ENCODE results near the gene NLGN1. TPM values are rescaled to one million over a fixed set of nuclear protein-coding genes. Genes with fewer than 3 reads are reported as not detected.
A peak's percentile ranks its signal among the peaks of the same experiment; 100 is the strongest.

Gene NLGN1
- total and polyA plus RNA-seq, 4 experiments from 2014 or later, result not detected

DNA sequence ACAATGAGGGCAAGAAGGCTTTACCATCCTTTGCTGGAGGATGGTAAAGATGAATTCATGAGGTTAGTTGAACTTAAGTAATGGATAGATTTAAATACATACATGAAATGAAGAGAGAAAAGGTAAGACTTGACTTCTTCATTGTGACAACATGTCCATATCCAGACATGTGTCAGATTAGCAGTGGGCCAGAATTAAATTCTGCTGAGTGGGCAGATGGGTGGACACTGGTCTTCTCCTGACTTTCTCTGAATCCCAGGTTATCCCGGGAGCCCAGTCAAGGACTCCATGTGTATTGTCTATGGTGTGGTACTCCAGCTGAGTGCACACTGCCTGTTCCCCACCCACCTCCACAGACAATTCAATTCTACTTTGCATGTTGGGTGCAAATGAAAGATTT lies 603.1 kb downstream of the NLGN1 start:
- Mint-ChIP-seq H3K4me3 (no peak overlapping the region), H3K4me1 (no peaks in the 10 kb centered on the region), H3K36me3 (no peaks in the 10 kb centered on the region), H3K27me3 (no peaks in the 10 kb centered on the region), H3K27ac (peak overlapping the region in 1 of 7 donors; percentile 3), H3K9me3 (peaks cover 0 to 3% (median 0%) of the 10 kb centered on the region in 8 donors)
- H3K27me3 ChIP-seq (ENCODE audit: insufficient read depth, low read length), result no peaks in the 10 kb centered on the region
- CTCF ChIA-PET (ENCODE audit: partially characterized antibody), result no interaction called here
- no peaks in the 10 kb centered on the region for H3K4me1 ChIP-seq (ENCODE audit: insufficient read depth, low read length)
- intact Hi-C loops (cut with micrococcal nuclease), result no loop called here
- no peak for DNase-seq
- H3K36me3 ChIP-seq (ENCODE audit: insufficient read depth, low read length), result no peaks in the 10 kb centered on the region
- POLR2A ChIA-PET (ENCODE audit: partially characterized antibody), result no interaction called here
- no peak overlapping the region for H3K27ac ChIP-seq (ENCODE audit: low read depth, low read length)
- no peaks in the 10 kb centered on the region for H3K9me3 ChIP-seq (ENCODE audit: control insufficient read depth in 1 of 2, low read length in 2 of 2)
- no peak overlapping the region for H3K4me3 ChIP-seq (ENCODE audit: low read length in 2 of 2)

DNA sequence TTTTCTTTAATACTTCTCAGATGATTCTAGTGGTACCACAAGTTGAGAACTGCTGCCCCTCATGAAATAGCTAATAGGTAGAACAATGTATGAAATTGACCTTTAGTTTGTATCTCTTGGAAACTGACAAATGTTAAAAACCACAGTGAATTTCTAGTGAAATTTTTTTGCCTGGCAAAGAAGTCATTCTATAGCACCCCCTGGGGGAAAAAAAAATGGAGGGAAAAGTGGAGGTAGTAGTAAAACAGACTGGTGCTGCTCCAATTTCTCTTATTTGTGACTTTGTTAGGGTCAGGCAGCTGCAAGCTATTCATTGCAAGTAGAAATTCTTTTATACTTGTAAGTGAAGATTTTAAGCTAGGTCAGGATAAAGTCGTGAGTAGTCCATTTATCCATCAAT lies 605.0 kb downstream of the NLGN1 start:
- H3K4me3 ChIP-seq (ENCODE audit: low read length in 2 of 2), result no peak overlapping the region
- intact Hi-C loops (cut with micrococcal nuclease), result no loop called here
- Mint-ChIP-seq H3K27ac (no peak overlapping the region), H3K4me1 (no peaks in the 10 kb centered on the region), H3K4me3 (no peak overlapping the region), H3K27me3 (no peaks in the 10 kb centered on the region), H3K36me3 (no peaks in the 10 kb centered on the region), H3K9me3 (peaks cover 0 to 3% (median 0%) of the 10 kb centered on the region in 8 donors)
- H3K4me1 ChIP-seq (ENCODE audit: insufficient read depth, low read length), result no peaks in the 10 kb centered on the region
- no peak for DNase-seq
- no peaks in the 10 kb centered on the region for H3K36me3 ChIP-seq (ENCODE audit: insufficient read depth, low read length)
- H3K27me3 ChIP-seq (ENCODE audit: insufficient read depth, low read length), result no peaks in the 10 kb centered on the region
- H3K27ac ChIP-seq (ENCODE audit: low read depth, low read length), result no peak overlapping the region
- no peaks in the 10 kb centered on the region for H3K9me3 ChIP-seq (ENCODE audit: control insufficient read depth in 1 of 2, low read length in 2 of 2)
- CTCF ChIA-PET (ENCODE audit: partially characterized antibody), result no interaction called here
- POLR2A ChIA-PET (ENCODE audit: partially characterized antibody), result no interaction called here

DNA sequence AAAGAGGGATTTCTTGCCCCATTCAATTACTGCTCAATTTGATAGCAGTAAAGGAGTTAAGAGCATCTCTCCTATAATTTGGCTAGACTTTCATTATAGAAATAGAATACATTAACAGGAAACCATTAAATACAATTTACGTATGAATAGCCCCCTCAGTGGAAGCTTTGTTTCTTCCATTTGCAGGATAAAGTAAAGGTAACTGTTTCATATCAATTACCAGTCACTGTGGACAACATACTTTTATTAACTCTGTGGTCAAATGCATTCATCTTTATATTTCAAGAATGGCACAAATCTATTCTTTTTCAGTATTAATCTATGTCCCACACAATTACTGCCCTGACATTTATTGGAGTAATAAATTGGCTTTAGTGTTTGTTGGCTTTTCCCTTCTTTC lies 613.4 kb downstream of the NLGN1 start:
- no peak overlapping the region for H3K27ac ChIP-seq (ENCODE audit: low read depth, low read length)
- Mint-ChIP-seq H3K4me3 (no peak overlapping the region), H3K4me1 (no peaks in the 10 kb centered on the region), H3K36me3 (no peaks in the 10 kb centered on the region), H3K9me3 (peaks cover 0 to 7% (median 3%) of the 10 kb centered on the region in 8 donors), H3K27ac (no peak overlapping the region), H3K27me3 (no peaks in the 10 kb centered on the region)
- H3K4me1 ChIP-seq (ENCODE audit: insufficient read depth, low read length), result no peaks in the 10 kb centered on the region
- POLR2A ChIA-PET (ENCODE audit: partially characterized antibody), result no interaction called here
- no peak for DNase-seq
- H3K9me3 ChIP-seq (ENCODE audit: control insufficient read depth in 1 of 2, low read length in 2 of 2), result no peaks in the 10 kb centered on the region
- CTCF ChIA-PET (ENCODE audit: partially characterized antibody), result no interaction called here
- no peaks in the 10 kb centered on the region for H3K36me3 ChIP-seq (ENCODE audit: insufficient read depth, low read length)
- H3K27me3 ChIP-seq (ENCODE audit: insufficient read depth, low read length), result no peaks in the 10 kb centered on the region
- H3K4me3 ChIP-seq (ENCODE audit: low read length in 2 of 2), result no peak overlapping the region
- intact Hi-C loops (cut with micrococcal nuclease), result no loop called here

DNA sequence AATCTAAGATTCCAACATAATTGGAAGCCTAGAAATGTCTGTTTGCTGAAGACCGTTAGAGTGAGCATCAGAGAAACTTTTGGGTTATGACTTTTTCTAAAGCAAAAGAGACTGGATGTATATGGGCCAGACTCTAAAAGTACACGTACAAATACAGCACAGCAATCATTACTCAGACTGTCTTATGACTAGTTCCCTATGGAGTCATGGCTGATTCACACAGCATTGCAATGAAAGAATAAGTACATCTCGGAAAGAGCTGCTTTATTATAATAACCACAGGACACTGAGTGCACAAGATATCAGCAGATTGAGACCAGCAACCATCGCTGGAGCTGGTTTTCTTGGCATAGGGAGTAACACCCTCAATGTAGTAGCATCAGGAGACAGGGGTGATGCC lies 618.6 kb downstream of the NLGN1 start:
- H3K27me3 ChIP-seq (ENCODE audit: insufficient read depth, low read length), result no peaks in the 10 kb centered on the region
- H3K4me3 ChIP-seq (ENCODE audit: low read length in 2 of 2), result no peak overlapping the region
- intact Hi-C loops (cut with micrococcal nuclease), result no loop called here
- H3K27ac Mint-ChIP-seq, result no peak overlapping the region
- H3K4me3 Mint-ChIP-seq, result no peak overlapping the region
- no peaks in the 10 kb centered on the region for H3K36me3 ChIP-seq (ENCODE audit: insufficient read depth, low read length)
- H3K9me3 ChIP-seq (ENCODE audit: control insufficient read depth in 1 of 2, low read length in 2 of 2), result no peaks in the 10 kb centered on the region
- no peak for DNase-seq
- no peaks in the 10 kb centered on the region for H3K4me1 Mint-ChIP-seq
- ChIA-PET POLR2A (ENCODE audit: partially characterized antibody) (no interaction called here), CTCF (ENCODE audit: partially characterized antibody) (no interaction called here)
- peaks cover 0 to 10% (median 5%) of the 10 kb centered on the region in 8 donors for H3K9me3 Mint-ChIP-seq
- H3K27ac ChIP-seq (ENCODE audit: low read depth, low read length), result no peak overlapping the region
- no peaks in the 10 kb centered on the region for H3K4me1 ChIP-seq (ENCODE audit: insufficient read depth, low read length)
- no peaks in the 10 kb centered on the region for H3K36me3 Mint-ChIP-seq
- H3K27me3 Mint-ChIP-seq, result no peaks in the 10 kb centered on the region

DNA sequence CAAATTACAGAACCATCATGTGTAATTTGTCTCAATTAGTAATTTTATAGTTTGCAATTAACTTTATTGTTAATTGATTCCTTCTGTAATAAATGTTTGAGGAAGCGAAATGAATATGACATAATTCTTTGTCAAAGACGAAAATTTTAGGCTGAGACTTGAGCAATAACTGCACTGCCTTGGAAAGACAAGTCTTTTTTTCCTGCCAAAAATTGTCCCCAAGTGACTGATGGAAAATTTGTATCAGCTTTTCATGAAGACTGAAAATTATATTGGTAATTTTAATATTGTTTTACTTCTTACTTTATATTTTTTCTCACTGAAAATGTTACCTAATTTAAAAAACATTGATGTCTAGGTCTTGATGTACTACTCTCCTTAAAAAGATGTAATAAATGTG lies 622.6 kb downstream of the NLGN1 start:
- DNase-seq, result no peak
- Mint-ChIP-seq H3K4me3 (no peak overlapping the region), H3K4me1 (no peaks in the 10 kb centered on the region), H3K36me3 (no peaks in the 10 kb centered on the region), H3K9me3 (peaks cover 0 to 8% (median 4%) of the 10 kb centered on the region in 8 donors), H3K27me3 (no peaks in the 10 kb centered on the region), H3K27ac (no peak overlapping the region)
- H3K27ac ChIP-seq (ENCODE audit: low read depth, low read length), result no peak overlapping the region
- intact Hi-C loops (cut with micrococcal nuclease), result no loop called here
- ChIA-PET POLR2A (ENCODE audit: partially characterized antibody) (no interaction called here), CTCF (ENCODE audit: partially characterized antibody) (interaction anchor here (1.0 kb wide), 1 partner anchor 90 kb away, joined by 4 read pairs; no protein-coding TSS in a partner anchor)
- H3K4me3 ChIP-seq (ENCODE audit: low read length in 2 of 2), result no peak overlapping the region
- no peaks in the 10 kb centered on the region for H3K4me1 ChIP-seq (ENCODE audit: insufficient read depth, low read length)
- no peaks in the 10 kb centered on the region for H3K27me3 ChIP-seq (ENCODE audit: insufficient read depth, low read length)
- H3K36me3 ChIP-seq (ENCODE audit: insufficient read depth, low read length), result no peaks in the 10 kb centered on the region
- H3K9me3 ChIP-seq (ENCODE audit: control insufficient read depth in 1 of 2, low read length in 2 of 2), result no peaks in the 10 kb centered on the region

DNA sequence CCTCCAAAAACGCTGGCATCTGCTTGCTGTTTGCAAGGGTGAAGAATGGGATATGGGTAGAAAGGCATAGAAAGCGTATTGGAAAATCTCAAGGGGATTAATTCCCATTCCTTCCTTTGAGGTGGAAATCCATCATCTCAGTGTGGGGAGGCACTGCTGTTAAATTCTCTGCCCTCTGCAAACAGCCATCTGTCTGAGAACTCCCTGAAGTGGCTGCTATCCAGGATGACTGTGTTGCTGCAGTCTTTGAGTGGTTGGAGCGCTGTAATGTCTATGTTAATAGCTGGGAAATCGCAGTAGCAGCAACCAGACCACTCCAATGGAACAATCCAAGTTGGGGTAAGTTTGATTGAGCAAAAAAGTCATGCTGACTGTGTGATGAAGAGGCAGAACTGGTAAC lies 625.9 kb downstream of the NLGN1 start:
- H3K27ac ChIP-seq (ENCODE audit: low read depth, low read length), result no peak overlapping the region
- peaks cover 2 to 20% (median 6%) of the 10 kb centered on the region in 8 donors for H3K9me3 Mint-ChIP-seq
- H3K27me3 ChIP-seq (ENCODE audit: insufficient read depth, low read length), result no peaks in the 10 kb centered on the region
- no peak overlapping the region for H3K27ac Mint-ChIP-seq
- ChIA-PET POLR2A (ENCODE audit: partially characterized antibody) (no interaction called here), CTCF (ENCODE audit: partially characterized antibody) (interaction anchor here (1.3 kb wide), 1 partner anchor 15 kb away, joined by 3 read pairs; no protein-coding TSS in a partner anchor)
- DNase-seq, result no peak
- no peaks in the 10 kb centered on the region for H3K36me3 Mint-ChIP-seq
- no peak overlapping the region for H3K4me3 Mint-ChIP-seq
- H3K4me3 ChIP-seq (ENCODE audit: low read length in 2 of 2), result no peak overlapping the region
- H3K4me1 Mint-ChIP-seq, result peaks cover 0 to 1% (median 0%) of the 10 kb centered on the region in 4 donors
- no peaks in the 10 kb centered on the region for H3K36me3 ChIP-seq (ENCODE audit: insufficient read depth, low read length)
- H3K9me3 ChIP-seq (ENCODE audit: control insufficient read depth in 1 of 2, low read length in 2 of 2), result no peaks in the 10 kb centered on the region
- intact Hi-C loops (cut with micrococcal nuclease), result no loop called here
- no peaks in the 10 kb centered on the region for H3K27me3 Mint-ChIP-seq
- no peaks in the 10 kb centered on the region for H3K4me1 ChIP-seq (ENCODE audit: insufficient read depth, low read length)

DNA sequence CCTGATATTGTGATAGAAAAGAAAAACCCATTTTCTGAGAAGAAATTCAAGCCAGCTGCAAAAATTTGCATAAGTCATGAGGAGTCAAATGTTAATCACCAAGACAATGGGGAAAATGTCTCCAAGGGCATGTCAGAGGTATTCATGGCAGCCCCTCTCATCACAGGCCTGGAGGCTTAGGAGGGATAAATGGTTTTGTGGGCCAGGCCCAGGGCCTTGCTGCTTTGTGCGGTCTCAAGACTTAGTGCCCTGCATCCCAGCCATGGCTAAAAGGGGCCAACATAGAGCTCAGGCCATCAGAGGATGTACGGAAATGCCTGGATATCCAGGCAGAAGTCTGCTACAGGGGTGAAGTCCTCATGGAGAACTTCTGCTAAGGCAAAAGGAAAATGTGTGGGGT lies 631.1 kb downstream of the NLGN1 start:
- H3K27ac ChIP-seq (ENCODE audit: low read depth, low read length), result no peak overlapping the region
- no peaks in the 10 kb centered on the region for H3K36me3 Mint-ChIP-seq
- no peaks in the 10 kb centered on the region for H3K4me1 ChIP-seq (ENCODE audit: insufficient read depth, low read length)
- no peak overlapping the region for H3K27ac Mint-ChIP-seq
- H3K27me3 Mint-ChIP-seq, result no peaks in the 10 kb centered on the region
- H3K4me3 ChIP-seq (ENCODE audit: low read length in 2 of 2), result no peak overlapping the region
- H3K9me3 Mint-ChIP-seq, result peaks cover 2 to 30% (median 18%) of the 10 kb centered on the region in 8 donors
- H3K4me3 Mint-ChIP-seq, result no peak overlapping the region
- H3K36me3 ChIP-seq (ENCODE audit: insufficient read depth, low read length), result no peaks in the 10 kb centered on the region
- intact Hi-C loops (cut with micrococcal nuclease), result no loop called here
- no peak for DNase-seq
- CTCF ChIA-PET (ENCODE audit: partially characterized antibody), result no interaction called here
- peaks cover 0 to 1% (median 0%) of the 10 kb centered on the region in 4 donors for H3K4me1 Mint-ChIP-seq
- no peaks in the 10 kb centered on the region for H3K9me3 ChIP-seq (ENCODE audit: control insufficient read depth in 1 of 2, low read length in 2 of 2)
- POLR2A ChIA-PET (ENCODE audit: partially characterized antibody), result no interaction called here
- H3K27me3 ChIP-seq (ENCODE audit: insufficient read depth, low read length), result no peaks in the 10 kb centered on the region

DNA sequence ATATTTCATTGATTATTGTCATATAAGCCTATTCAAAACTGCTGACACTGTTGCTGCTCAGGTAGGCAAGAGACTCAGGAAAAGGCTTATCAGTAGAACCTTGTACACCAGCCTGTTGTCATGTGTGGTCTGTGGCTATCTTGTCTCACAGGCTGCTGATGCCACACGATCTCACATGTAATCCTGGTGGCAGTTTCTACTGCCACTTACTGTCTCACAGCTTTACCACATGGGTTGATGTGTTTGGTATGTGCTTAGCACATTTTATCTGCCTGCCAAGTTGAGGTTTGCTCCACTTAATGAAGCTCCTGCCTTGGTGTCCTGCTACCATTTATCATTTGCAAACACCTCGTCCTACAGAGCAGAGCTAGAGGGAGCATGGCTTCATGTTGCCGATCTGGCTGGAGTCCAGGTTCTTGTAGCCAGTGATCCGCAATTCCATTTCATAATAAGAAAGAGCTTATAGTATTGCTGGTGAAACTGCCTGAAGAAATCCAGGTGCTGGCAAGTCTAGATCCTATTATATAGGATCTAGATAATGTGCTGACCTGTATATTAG lies 637.9 kb downstream of the NLGN1 start:
- H3K27me3 Mint-ChIP-seq, result no peaks in the 10 kb centered on the region
- no peaks in the 10 kb centered on the region for H3K36me3 ChIP-seq (ENCODE audit: insufficient read depth, low read length)
- no peaks in the 10 kb centered on the region for H3K36me3 Mint-ChIP-seq
- H3K9me3 ChIP-seq (ENCODE audit: control insufficient read depth in 1 of 2, low read length in 2 of 2), result no peaks in the 10 kb centered on the region
- H3K27ac Mint-ChIP-seq, result no peak overlapping the region
- no peak overlapping the region for H3K27ac ChIP-seq (ENCODE audit: low read depth, low read length)
- POLR2A ChIA-PET (ENCODE audit: partially characterized antibody), result no interaction called here
- no peaks in the 10 kb centered on the region for H3K4me1 ChIP-seq (ENCODE audit: insufficient read depth, low read length)
- H3K4me1 Mint-ChIP-seq, result no peaks in the 10 kb centered on the region
- intact Hi-C loops (cut with micrococcal nuclease), result no loop called here
- no peak overlapping the region for H3K4me3 Mint-ChIP-seq
- no peak overlapping the region for H3K4me3 ChIP-seq (ENCODE audit: low read length in 2 of 2)
- H3K9me3 Mint-ChIP-seq, result peaks cover 0 to 8% (median 5%) of the 10 kb centered on the region in 8 donors
- CTCF ChIA-PET (ENCODE audit: partially characterized antibody), result no interaction called here
- no peak for DNase-seq
- no peaks in the 10 kb centered on the region for H3K27me3 ChIP-seq (ENCODE audit: insufficient read depth, low read length)
